Effector memory CD4-positive, alpha-beta T cell (primary cell): ENCODE measurements around the gene DACT3.

Experiments
- DNase-seq, 3 donors: peaks; one replicate each; pipeline ENCODE4 v3.0.0-alpha.2; 2020
- H3K27ac ChIP-seq: 2 replicates; pipeline ENCODE4 v1.7.0; 2013; ENCODE audit warnings: mild to moderate bottlenecking, low read length, moderate library complexity; ENCODE audit not compliant: insufficient read depth, poor library complexity, severe bottlenecking
- H3K27me3 ChIP-seq: replicated peaks from 2 replicates; pipeline ENCODE4 v1.7.0; 2013; ENCODE audit warnings: mild to moderate bottlenecking, low read length; ENCODE audit not compliant: insufficient read depth, control insufficient read depth, poor library complexity, severe bottlenecking
- H3K36me3 ChIP-seq: 2 replicates; pipeline ENCODE4 v1.7.0; 2013; ENCODE audit warnings: mild to moderate bottlenecking, low read length, moderate library complexity; ENCODE audit not compliant: control insufficient read depth, insufficient read depth
- H3K4me1 ChIP-seq: 2 replicates; pipeline ENCODE4 v1.7.0; 2013; ENCODE audit warnings: low read length, mild to moderate bottlenecking; ENCODE audit not compliant: control insufficient read depth, insufficient read depth, poor library complexity, severe bottlenecking
- H3K4me3 ChIP-seq: 2 replicates; pipeline ENCODE4 v1.7.0; 2013; ENCODE audit warnings: low read length, low read depth, mild to moderate bottlenecking; ENCODE audit not compliant: insufficient read depth, poor library complexity, severe bottlenecking
- H3K9me3 ChIP-seq: 2 replicates; pipeline ENCODE4 v1.7.0; 2013; ENCODE audit warnings: mild to moderate bottlenecking, low read length, moderate library complexity; ENCODE audit not compliant: control insufficient read depth

DACT3 gene

DNA sequence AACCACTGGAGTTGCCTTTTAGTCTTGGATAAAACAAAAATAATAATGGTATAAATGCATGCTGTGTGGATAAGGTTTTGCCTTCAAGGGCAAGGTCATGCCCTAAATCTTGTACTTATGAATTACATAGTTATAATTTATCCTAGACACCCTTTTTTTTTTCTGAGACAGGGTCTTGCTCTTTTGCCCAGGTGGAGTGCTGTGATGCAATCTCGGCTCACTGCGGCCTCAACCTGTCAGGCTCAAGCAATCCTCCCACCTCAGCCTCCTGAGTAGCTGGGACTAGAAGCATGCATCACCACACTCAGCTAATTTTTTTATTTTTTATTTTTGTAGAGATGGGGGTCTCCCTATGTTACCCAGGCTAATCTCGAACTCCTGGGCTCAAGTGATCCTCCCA lies 7.7 kb upstream of the DACT3 start:
- Histone ChIP-seq H3K4me1 (no peaks in the 10 kb centered on the region), H3K36me3 (peaks cover 9% of the 10 kb centered on the region), H3K4me3 (no peak overlapping the region), H3K27me3 (no peaks in the 10 kb centered on the region), H3K27ac (no peak overlapping the region), H3K9me3 (no peaks in the 10 kb centered on the region)
- no peak for DNase-seq

DNA sequence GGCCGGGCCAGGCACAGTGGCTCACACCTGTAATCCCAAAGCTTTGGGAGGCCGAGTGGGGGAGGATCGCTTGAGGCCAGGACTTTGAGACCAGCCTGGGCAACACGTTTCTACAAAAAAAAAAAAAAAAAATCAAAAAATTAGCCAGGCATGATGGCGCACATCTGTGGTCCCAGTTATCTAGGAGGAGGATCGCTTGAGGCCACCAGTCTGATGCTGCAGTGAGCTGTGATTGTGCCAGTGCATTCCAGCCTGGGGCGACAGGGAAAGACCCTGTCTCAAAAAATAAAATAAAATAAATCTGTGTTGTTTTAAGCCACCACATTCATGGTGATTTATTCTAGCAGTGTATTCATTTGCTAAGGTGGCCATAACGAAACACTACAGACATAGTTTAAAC lies 4.1 kb upstream of the DACT3 start:
- Histone ChIP-seq H3K9me3 (no peaks in the 10 kb centered on the region), H3K4me1 (peaks cover 8% of the 10 kb centered on the region), H3K4me3 (no peak overlapping the region), H3K27me3 (peaks cover 5% of the 10 kb centered on the region), H3K36me3 (no peaks in the 10 kb centered on the region), H3K27ac (no peak overlapping the region)
- no peak for DNase-seq

- Histone ChIP-seq H3K9me3 (no peaks in the 10 kb centered on the region), H3K4me3 (peak overlapping the region; percentile 47), H3K36me3 (no peaks in the 10 kb centered on the region), H3K27ac (peak overlapping the region; percentile 51), H3K27me3 (peaks cover 22% of the 10 kb centered on the region), H3K4me1 (peaks cover 16% of the 10 kb centered on the region)
- DNase-seq: peak; percentile 44 to 67 (median 63)
Observed at GRCh38 chr19:46661735-46662592, 982 bp upstream of the DACT3 start.

DNA sequence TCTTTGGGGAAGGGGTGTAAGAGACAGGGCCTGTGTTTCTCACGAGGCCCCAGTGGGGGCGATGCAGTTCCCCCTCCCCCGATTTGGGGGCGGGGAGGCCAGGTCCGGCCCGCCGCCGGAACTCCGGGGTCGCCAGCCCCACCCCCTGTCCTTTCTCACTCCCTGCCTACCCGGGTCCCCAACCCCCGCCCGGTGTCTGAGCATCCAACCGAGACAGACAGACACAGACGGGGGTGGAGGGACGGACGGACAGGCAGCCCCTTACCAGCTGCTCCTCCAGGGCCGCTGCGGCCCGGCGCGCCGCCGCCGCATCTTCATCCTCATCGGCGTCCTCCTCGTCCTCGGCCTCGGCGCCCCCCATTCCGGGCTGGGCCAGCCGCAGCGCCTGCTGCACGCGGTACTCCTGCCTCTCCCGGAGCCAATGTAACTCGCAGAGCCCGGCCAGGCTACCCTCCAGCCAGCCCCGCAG lies 397 bp downstream of the DACT3 start:
- Histone ChIP-seq H3K4me3 (peak overlapping the region; percentile 52), H3K9me3 (no peaks in the 10 kb centered on the region), H3K36me3 (no peaks in the 10 kb centered on the region), H3K4me1 (peaks cover 16% of the 10 kb centered on the region), H3K27me3 (peaks cover 33% of the 10 kb centered on the region), H3K27ac (no peak overlapping the region)
- DNase-seq: no peak

DNA sequence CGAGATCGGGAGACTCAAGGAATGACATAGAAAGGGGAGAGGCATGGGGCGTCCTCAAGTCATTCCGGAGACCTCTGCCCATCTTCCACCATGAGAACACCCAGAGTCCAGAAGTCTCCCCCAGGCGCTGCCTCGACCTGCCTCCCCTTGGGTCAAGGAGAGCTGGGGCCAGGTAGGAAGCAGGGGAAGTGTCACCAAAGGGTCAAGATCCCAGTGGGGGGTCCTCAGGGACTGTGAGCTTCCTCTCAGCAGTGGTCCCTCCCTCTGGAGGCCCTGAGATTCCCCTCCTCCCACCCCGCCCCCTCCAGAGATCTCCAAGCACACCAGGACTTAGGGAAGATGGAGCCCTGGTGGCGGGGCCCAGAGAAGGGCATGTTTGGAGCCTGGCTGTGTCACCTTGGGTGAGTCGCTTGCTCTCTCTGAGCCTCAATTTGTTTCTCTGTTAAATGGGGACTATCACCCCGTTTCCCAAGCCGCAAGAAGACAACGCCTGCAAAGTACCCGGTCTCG lies 919 bp downstream of the DACT3 start:
- H3K27me3 ChIP-seq: peaks cover 33% of the 10 kb centered on the region
- no peak for DNase-seq
- H3K36me3 ChIP-seq: no peaks in the 10 kb centered on the region
- H3K4me3 ChIP-seq: peak overlapping the region; percentile 52
- H3K27ac ChIP-seq: no peak overlapping the region
- H3K4me1 ChIP-seq: peaks cover 16% of the 10 kb centered on the region
- no peaks in the 10 kb centered on the region for H3K9me3 ChIP-seq

DNA sequence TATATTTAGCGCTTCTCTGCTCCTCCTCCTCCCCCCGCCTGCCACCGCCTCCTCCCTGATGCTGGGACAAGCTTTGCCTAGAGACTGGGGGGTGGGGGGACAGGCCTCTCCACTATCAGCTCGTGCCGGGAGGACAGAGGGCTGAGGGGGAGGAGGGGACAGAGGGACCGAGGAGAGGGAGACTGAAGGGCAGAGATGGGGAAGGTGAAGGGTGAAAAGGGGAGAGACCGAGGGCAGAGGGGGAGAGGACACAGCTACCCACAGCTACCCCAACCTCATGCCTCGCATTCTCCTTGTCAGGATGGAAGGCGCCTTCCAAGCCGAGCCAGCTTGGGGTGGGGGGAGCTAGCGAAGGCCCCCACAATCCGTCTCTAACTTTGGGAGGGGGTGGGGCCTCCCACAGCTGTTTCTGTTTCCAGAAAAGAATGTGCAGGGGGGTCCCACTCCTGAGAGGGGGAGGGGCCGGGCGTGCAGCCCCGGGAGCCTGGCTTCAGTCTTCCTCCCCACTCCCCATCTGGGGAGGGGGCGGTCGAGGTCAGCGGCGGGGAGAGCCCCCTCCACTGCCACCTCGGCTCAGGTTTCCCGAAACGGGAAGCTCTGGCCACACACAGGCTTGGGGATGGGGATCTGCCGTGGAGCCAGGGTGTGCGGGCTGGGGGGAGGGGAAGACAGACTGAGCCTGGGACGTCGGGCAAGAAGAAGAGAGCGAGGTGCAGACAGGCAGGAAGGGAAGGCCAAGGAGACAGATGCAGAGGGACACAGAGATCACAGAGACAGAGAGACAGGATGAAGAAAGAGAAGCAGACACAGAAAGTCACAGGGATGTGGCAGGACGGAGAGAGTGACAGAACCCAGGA lies 1.6 kb downstream of the DACT3 start:
- Histone ChIP-seq H3K27ac (no peak overlapping the region), H3K9me3 (no peaks in the 10 kb centered on the region), H3K27me3 (peaks cover 33% of the 10 kb centered on the region), H3K4me1 (peaks cover 16% of the 10 kb centered on the region), H3K36me3 (no peaks in the 10 kb centered on the region), H3K4me3 (no peak overlapping the region)
- no peak for DNase-seq

- no peak for DNase-seq
- no peaks in the 10 kb centered on the region for H3K36me3 ChIP-seq
- H3K27ac ChIP-seq: no peak overlapping the region
- no peaks in the 10 kb centered on the region for H3K9me3 ChIP-seq
- peaks cover 33% of the 10 kb centered on the region for H3K27me3 ChIP-seq
- no peak overlapping the region for H3K4me3 ChIP-seq
- peaks cover 16% of the 10 kb centered on the region for H3K4me1 ChIP-seq
Observed at GRCh38 chr19:46656541-46656940, 4.4 kb downstream of the DACT3 start.

GRCh38 chr19:46654621-46655152 lies 6.3 kb downstream of the DACT3 start:
- Histone ChIP-seq H3K4me1 (peaks cover 5% of the 10 kb centered on the region), H3K4me3 (no peak overlapping the region), H3K27me3 (peaks cover 28% of the 10 kb centered on the region), H3K36me3 (no peaks in the 10 kb centered on the region), H3K9me3 (no peaks in the 10 kb centered on the region), H3K27ac (no peak overlapping the region)
- no peak for DNase-seq

DNA sequence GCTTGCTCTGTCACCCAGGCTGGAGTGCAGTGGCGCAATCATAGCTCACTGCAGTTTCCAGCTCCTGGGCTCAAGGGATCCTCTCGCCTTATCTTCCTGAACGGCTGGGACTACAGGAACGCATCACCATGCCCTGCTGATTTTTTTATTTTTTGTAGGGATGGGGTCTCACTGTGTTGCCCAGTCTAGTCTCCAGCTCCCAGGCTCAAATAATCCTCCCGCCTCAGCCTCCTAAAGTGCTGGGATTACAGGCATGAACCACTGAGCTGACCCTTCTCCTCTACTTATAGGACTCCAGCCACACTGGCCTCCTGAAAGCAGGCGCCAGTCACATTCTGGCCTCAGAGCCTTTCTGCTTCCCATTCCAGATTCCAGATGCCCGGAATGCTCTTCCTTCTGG lies 10.5 kb downstream of the DACT3 start:
- H3K27ac ChIP-seq: no peak overlapping the region
- H3K36me3 ChIP-seq: no peaks in the 10 kb centered on the region
- H3K27me3 ChIP-seq: peaks cover 15% of the 10 kb centered on the region
- no peaks in the 10 kb centered on the region for H3K4me1 ChIP-seq
- no peak for DNase-seq
- no peak overlapping the region for H3K4me3 ChIP-seq
- no peaks in the 10 kb centered on the region for H3K9me3 ChIP-seq
